HG02571 (cell line): Measurements from ENCODE around the gene DCAF6.

ENCODE experiments used
- ATAC-seq: cut with Tn5 transposase; IDR thresholded peaks from one replicate; pipeline ENCODE4 v1.9.1; 2021; ENCODE audit warnings: mild to moderate bottlenecking, moderate library complexity; ENCODE audit not compliant: unreplicated experiment

The DCAF6 gene

DNA sequence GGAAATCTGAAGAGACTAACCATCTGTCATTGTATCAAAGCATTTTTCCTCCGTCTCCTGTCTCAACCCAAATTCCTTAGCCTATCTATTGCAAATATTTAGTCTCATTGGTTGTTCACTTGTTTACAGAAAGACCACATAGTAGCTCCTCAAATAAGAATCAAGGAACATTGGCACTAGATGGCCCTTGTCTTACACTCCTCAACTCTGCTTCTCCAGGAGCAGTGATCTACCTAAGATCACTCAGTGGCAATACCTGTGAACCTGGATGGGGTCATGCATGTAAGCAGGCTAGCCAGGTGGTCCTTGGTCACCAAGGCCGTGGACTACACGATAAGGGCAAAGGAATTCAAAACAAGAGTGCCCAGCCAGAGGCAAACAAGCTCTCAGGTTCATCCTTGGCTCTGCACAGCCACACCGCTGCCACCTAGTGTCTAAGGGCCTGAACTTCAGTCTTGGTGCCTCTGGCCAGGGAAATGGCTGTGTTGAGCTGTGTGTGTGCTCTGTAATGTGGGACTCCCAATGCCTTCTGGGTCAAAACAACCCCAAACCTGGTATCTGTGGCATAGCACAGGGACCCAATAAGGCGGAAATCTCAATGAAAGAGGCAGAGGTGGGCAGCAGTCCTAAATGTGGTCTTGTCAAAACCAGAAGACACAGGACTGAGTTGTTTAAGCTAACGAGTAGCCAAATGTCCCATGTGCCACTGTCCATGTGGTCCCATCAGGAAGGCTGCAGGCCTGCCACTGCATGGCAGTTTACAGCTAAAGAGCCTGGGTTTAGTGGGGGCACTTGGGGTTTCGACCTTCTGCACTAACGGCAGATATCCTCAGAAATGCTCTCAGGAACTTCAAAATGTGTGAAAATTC, 145.8 kb downstream of the DCAF6 start:
- ATAC-seq: peak; percentile 65

DNA sequence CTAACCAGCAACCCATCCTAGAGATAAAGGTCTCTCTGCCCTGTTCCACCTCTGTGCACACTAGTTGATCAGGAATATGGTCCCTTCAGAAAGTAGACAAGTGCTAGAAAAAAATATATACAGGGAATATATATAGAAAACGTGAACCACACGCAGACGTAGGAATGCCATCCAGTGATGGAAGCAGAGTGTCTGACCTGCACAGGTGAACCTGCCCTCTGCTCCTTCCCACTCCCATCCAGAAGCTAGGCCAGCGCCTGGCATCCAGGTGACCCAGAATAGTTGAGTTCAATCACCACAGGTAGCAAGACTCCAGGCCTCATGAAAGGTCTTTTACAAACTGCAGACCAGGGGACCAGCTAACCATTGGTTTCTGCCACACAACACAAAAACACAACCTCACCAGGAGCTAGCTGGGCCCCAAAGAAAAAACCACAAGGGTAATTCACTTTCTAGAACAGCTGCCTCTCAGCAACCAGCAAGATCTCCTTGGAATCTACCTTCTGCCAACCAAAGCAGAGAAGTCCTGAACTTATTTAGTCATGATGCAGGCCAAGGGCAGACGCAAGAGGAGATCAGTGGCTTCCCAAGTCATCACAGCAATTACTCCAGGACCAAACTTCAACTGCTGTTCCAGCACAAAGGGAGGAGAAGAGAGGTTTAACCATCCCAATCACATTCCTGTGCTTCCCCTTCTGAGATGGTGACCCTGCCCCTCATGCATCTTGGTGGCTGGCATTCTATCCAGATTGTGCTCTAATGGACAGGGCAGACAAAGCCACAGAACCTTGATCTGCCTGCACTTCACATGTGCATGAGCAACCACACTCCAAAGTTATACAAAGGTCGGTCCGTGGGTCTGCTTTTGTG, 147.2 kb downstream of the DCAF6 start:
- ATAC-seq: no peak

DNA sequence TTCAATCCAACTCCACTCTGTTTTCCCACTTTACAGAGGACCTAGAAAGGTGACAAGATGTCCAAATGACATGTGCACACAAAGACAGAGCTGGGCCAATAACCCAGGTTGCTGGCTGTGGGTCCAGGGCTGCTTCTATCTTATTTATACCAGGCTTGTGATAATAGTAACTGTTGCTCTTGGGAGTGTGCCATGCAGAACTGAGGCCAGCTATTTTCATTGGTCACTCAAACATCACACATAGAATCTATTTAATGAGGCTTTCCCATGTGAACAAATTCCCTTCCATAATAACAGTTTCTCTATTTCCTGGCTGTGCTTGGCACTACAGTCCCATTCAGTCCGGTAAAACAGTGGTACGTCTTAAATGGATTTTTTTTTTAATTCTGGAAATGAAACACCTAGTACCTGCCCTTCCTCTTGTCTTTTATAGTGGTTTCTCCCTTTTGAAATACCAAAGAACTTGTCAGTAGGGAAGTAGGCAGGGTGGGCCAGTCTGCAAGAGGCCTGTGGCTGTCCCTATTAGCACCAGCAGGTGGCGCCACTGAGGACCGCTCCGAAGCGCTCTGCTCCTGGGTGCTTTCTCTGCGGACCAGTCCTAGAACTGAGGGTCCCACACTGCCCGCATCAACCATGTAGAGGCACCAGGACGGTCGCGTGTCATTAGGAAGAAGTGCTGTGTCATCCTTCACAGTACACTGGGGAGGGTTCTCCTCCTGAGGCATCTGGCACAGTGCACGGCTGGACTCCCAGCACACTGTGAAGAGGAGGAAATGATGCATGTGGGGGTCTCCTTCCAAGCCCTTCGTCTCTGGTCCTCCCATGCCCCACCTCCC, 148.1 kb downstream of the DCAF6 start:
- no peak for ATAC-seq

DNA sequence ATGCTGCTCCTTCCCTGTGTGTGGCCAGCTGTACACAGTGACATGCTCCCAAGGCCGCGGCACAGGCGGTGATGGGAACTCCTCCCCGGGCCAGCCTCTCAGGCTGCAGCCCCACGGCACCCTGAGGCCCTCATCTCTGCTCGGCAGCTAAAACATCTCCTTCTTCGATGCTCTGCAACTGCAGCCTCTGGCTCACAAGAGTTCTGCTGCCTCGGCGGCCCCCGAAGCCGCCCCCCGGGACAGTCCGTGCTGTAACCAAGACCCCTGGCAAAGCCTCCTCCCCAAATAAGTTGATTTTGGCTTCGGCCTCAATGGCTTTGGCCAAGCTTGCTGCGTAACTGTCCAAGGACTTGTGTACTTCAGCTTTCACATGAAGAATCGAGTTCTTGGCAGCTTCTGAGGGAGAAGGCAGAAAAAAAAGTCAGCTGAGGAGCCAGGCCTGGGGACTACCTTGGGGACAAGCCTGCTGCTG, 149.0 kb downstream of the DCAF6 start:
- ATAC-seq: no peak

DNA sequence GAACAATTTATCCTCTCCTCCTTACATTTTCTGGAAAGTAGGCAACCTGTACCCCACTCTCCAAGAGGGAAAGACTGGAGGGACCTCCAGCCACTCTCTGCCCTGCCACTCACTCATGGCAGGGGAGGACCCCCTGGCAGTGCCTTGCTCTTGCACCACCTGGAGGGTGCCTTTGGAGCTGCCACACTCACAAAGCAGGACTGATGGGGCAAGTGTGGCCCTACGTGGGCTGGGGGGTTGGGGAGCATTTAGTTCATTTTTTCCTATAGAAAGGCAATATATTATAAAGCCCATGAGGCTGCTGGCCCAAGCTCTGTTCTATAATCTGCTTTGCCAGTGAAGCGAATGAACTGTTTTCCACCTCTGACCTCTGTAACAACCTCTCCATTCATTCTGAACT, 150.0 kb downstream of the DCAF6 start:
- no peak for ATAC-seq

DNA sequence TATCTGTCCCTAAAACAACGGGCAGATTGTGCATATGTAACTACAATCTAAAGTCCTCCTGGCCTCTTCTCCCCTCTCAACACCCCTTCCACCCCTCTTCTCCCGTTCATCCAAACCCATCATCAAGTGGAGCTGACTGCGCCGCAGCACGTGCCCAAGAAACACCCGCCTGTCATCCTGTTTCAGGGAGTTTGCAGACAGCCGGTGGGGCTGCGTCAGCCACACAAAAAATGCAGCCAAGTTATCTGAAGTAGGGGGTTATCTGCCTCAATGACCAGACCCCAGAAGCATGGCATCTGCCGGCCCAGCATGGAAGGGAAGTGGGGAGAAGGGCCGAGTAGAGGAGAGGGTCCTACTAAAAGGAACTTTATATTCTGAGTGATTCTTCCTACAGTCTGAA, 151.2 kb downstream of the DCAF6 start:
- ATAC-seq: no peak

DNA sequence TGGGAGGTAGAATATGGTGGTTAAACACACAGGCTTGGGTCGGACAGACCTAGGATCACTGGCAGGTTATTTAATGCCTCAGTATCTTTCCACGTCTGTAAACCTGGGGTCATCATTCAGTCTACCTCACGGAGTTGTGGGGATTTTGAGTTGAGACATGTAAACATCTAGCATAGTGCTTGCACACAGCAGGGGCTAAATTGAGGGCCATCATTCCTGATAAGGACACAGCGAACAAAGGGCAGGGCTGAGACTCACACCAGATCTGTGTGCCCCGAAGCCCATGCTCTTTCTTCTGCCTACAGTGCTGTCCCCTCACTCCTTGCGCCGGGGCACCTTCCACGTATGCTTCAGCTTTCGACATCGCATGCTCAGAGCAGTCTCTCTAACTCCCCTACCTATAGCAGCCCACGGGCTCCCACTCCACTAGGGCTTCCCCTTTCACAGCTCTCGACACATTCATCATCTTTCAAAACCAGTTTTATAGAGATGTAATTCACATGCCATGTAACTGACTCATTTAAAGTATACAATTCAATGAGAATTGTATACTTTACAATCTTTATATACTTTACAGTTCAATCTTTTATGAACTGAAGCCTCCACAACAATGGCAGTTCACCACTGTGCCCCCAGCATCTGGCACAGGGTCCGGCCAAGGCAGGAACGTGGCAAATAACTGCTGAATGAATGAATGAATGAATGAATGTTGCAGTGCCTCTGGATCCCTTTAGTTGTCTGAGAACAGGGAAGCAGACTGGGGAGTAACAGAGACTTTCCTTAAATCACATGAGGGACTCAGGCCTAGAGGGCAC, 152.2 kb downstream of the DCAF6 start:
- ATAC-seq: no peak

DNA sequence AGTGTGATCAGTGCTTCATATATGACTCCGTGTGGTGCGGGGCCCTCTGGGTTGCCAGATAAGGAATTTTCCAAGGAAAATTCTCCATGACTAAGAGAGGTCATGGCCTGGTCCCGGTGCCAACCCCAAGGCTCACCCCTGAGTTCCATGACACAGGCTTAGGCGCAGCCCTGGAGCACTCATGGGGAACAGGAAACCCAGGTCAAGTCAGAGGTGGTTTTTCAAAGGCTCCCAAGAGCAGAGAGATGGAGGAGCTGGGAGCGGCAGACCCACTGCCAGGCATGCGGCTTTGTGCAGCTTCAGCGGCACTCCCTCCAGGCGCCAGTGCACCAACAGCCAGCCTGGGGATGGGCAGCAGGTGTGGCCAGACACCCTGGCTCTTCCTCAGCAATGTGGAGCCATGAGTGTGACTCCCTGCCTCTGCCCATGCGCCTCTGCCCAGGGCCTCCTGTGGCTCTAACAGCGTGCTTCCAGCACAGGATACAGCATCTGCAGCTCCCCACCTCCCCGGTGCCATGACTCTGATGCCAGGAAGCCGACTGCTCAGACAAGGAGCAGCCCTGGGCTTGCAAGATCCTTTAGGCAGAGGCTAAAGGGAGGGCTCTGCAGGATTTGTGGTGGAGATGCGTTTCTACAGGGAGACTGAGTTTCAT, 153.0 kb downstream of the DCAF6 start:
- no peak for ATAC-seq

DNA sequence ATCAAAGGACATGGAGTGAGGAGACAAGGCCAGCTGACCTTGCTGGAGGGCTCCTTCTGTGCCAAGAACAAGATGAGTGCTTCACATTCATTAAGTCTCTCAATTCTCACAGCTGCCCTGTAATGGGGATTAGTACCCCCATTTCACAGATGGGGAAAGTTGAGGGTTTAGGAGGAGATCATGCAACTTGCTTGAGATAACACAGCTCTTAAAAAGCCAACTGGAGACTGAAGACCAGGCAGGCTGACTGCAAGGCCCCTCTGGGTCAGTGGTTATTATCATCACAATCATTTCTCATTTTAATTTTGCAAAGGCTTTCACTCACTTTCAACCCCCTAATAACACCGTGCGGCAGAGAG, 153.5 kb downstream of the DCAF6 start:
- ATAC-seq: no peak

DNA sequence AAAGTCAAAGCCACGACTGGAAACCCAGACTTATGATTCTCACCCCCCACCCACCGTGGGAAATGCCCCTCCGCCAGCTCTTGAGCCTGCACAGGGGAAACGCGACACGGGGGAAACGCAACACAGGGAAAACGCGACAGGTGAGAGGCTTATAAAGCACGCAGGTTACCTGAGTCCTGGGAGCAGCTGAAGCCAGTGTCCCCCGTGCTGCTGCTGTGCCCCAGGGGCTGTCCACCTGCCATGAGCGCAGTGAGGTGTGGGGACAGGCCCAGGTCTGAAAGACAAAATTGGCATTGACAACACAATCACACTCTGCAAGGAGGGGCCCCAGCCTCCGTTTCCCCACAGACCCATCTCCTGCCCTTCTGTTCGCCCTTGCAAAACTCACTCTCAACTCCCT, 153.9 kb downstream of the DCAF6 start:
- ATAC-seq: no peak

DNA sequence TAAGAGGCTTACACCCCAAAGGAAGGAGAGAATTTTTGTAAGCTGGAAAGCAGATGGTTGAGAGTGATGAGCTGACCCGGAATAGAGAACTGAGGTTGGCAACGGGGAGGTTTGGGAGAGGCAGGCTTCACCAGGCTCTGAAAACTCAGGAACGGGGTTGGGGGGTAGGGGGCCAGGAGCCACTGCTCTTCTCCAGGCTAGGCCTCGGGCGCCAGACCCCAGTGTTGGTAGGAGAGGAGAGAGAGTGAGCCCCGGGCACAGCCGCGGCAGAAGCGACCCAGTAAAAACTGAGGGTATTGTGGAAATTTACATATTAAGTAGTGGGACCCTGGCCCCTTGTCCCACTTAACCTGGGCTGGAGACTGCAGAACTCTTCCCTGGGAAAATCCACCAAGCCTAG, 154.6 kb downstream of the DCAF6 start:
- ATAC-seq: no peak

DNA sequence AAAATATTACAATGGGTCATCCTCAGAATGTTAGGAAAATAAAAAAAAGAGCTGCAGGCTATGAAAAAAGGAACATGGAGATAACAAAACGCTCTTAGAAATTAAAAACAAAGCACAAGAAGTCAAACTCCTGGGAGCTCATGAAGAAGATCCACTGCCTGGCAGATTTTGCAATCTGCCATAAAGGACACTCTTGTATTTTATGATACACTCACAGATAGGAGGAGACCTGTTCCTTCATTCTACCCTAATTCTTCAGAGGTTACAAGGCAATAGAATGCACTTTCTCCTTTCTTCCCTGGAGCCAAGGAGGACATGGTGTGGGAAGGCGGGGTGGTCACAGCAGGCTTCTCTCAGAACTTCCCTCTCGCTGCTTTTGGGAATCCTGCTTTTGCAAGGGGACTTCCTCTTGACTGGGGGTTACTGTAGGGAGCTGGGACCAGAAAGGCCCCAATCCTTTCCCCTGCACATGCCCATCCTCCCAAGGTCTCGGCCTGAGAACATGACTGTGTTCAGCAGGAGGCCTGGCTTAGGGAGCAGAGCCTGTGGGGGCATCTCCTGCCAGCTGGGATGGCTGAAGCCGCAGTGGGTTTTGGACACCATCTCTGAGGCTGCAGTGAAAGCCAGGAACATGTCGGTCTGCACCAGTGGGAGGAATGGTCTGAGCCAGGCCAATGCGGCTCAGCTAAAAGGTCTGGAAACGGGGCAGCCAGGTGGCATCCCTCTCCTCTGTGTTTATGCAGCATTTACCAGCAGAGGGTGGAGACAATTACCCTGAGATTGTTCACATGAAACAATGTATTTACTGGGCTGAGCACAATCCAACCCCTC, 155.5 kb downstream of the DCAF6 start:
- ATAC-seq: no peak

DNA sequence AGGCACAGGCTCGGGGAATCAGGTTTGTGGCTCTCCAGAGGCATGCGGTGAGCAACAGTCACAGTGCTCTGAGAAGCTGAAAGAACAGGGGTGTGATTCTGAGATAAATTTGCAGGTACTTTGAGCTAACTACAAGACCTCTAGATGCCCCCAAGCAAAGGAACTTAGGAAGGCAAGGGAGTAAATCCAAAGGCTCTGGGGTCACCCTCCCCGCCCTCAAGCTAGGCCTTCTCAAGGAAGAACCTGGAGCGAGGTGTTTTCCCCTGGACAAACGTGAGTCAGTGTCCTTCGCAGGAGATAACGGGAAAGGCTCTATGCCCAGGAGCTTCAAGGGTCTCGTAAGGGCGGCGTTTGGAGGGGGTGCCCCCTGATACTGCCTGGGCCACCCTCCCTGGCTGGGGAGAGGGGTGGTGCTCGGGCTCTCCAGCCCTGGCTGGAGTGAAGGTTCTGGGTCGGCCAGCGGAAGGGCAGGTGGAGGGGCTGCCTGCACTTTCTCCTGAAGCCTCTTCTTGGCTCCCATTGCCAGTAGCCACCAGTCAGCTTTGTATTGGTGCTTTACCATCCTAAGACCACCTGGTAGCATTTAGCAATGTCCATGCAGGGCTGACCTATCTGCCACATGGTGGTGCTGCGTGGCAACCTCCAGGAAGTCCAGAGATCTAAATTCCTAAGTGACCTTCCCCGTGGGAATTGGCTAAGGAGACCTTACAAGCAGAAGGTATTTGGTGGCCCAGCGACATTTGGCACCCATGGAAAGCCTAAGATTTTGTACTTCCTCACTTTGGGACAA, 156.3 kb downstream of the DCAF6 start:
- no peak for ATAC-seq

DNA sequence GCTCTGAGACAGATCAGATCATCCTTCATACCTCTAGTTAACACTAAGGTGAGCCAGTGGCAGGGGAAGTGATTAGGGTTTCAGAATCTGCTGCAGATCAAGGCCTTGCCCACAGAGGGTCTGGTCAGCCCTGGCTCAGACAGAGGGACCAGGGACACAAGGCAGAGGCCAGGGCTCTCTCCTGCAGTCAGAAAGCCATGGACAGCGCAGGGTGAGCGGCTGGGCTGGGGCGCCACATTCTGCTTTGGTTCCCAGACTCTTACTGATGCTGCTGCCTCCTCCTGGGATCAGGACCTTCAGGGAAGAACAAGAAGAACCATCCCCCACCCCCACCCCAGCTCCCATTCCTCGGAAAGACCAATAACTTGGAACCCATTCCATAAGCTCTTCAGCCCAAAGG, 157.1 kb downstream of the DCAF6 start:
- no peak for ATAC-seq

DNA sequence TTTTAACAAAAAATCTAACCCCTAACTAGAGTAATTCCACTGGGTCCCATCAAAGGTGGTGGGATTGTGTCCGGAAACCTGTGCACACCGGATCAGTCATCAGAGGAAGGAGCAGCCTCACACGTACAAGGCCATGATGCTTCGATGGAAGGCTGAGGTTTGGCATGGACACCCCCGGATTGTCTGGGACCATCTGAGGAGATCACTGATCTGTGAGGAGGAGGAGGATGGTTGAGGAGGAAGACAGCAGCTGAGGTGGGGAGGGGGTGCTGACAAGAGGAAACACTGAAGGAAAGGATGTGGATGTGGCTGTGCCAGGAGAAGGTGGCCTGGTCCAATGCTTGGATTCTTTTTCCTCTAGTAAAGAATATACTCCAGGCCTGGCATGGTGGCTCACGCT, 159.0 kb downstream of the DCAF6 start:
- ATAC-seq: no peak

DNA sequence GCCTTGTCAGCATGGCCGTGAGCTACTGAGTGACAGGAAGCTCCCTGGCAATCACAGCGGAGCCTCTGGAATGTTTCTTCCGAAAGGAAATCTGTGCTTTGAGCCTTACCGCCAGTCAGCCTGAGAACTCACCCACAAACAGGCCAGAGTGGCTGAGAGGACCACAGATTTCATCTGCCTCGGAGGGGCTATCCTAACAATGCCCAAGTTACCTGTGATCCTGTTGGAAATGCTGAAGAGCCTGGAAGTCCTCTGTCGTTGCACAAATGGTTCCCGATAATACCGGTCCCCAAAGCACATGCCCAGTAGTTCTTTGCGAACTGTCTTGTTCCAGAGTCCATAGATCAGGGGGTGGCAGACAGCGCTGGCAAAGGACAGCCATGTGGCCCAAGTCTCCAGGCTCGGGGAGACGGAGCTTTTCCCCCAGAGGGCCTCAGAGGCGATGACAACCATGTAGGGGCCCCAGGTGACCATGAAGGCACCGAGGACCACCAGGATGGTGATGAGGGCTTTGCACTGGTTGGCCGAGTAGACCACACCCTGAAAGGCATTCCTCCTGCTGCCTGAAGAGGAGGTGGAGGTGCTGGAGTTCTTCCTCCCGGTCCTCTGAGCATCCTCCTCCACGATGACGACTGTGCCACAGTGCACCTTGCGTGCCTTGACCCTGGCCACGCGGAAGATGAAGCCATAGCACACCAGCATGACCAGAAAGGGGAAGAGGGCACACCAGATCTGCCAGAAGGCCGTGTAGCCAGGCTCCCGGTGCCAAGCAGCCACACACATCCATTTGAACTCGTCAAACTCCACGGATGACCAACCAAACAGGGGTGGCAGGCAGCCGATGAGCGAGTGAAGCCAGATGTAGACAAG, 160.0 kb downstream of the DCAF6 start:
- ATAC-seq: no peak

DNA sequence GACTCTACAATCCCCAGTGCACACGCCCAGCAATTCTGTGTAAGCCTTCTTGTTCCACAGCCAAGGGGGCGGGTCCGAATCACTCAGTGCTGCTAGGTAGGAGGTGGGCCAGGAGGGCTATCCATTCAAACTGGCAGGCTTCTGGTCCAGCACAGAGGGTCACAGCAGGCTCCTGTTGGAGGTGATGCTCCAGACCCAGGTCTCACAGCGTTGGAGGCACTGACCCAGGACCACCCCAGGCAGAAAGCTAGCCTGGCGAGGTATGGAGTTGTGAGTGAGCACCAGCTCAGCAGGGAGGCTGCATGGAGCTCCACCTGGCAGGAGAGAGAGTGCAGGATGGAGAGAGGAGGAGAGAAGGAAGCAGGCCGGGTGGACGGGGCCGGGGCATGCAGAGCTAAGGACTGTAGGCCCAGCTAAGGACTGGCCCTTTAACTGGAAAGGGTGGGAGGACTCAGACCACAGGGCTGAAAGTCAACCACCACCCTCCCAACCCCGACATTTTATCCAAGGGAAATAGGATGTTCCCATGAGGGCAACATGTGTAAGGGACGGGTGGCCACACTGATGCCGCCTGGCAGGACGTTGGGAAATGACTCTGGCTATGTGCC, 161.5 kb downstream of the DCAF6 start:
- ATAC-seq: no peak
